ENCODE data around the gene KRT5. TPM values are rescaled to one million over a fixed set of nuclear protein-coding genes. Genes with fewer than 3 reads are reported as not detected.

KRT5 gene
- total and polyA plus RNA-seq, 9 donors, result 0.25 to 16.1 (median 1.4) TPM; not detected in 1

DNA sequence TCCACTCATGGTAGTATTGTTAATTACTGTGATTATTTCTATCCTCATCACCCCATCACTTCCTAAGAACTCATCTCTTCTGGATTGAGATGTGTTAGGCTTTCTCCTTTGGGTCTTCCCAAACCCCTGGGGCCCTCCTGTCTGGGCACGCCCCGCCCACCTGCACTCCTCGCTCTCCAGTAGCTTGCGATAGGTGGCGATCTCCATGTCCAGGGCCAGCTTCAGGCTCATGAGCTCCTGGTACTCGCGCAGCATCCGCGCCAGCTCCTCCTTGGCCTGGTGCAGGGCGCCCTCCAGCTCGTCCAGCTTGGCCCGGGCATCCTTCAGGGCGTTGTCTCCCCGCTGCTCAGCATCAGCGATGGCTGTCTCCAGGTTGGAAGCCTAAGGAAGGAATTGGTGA is 25.9 kb upstream of the KRT5 start:
- DNase-seq, result no peak
- no peaks in the 10 kb centered on the region for H3K4me1 ChIP-seq (ENCODE audit: insufficient read depth)
- no peak overlapping the region for H3K27ac ChIP-seq
- intact Hi-C loops (cut with DNase I), result no loop called here
- H3K36me3 ChIP-seq, result no peaks in the 10 kb centered on the region
- H3K9me3 ChIP-seq, result no peaks in the 10 kb centered on the region
- TF ChIP-seq POLR2A (IDR thresholded peaks at IDR 0.05) (no peak), EP300 (IDR thresholded peaks at IDR 0.05) (no peak)
- TF ChIP-seq, protein P1, sequence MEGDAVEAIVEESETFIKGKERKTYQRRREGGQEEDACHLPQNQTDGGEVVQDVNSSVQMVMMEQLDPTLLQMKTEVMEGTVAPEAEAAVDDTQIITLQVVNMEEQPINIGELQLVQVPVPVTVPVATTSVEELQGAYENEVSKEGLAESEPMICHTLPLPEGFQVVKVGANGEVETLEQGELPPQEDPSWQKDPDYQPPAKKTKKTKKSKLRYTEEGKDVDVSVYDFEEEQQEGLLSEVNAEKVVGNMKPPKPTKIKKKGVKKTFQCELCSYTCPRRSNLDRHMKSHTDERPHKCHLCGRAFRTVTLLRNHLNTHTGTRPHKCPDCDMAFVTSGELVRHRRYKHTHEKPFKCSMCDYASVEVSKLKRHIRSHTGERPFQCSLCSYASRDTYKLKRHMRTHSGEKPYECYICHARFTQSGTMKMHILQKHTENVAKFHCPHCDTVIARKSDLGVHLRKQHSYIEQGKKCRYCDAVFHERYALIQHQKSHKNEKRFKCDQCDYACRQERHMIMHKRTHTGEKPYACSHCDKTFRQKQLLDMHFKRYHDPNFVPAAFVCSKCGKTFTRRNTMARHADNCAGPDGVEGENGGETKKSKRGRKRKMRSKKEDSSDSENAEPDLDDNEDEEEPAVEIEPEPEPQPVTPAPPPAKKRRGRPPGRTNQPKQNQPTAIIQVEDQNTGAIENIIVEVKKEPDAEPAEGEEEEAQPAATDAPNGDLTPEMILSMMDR (IDR thresholded peaks at IDR 0.05), result no peak
- no peaks in the 10 kb centered on the region for H3K27me3 ChIP-seq
- H3K4me3 ChIP-seq, result no peak overlapping the region
- 83 to 88% (median 85%) methylated on average over 15 of the region's 15 CpGs for WGBS, 3 donors

GRCh38 chr12:52543985-52544883 is 24.0 kb upstream of the KRT5 start:
- no peaks in the 10 kb centered on the region for H3K27me3 ChIP-seq
- intact Hi-C loops (cut with DNase I), result no loop called here
- WGBS, 3 donors, result 69 to 75% (median 70%) methylated on average over 17 of the region's 17 CpGs
- no peak overlapping the region for H3K4me3 ChIP-seq
- no peak for DNase-seq
- H3K27ac ChIP-seq, result no peak overlapping the region
- H3K4me1 ChIP-seq (ENCODE audit: insufficient read depth), result no peaks in the 10 kb centered on the region
- H3K9me3 ChIP-seq, result no peaks in the 10 kb centered on the region
- TF ChIP-seq, protein P1 (IDR thresholded peaks at IDR 0.05), result no peak
- TF ChIP-seq EP300 (IDR thresholded peaks at IDR 0.05) (no peak), POLR2A (IDR thresholded peaks at IDR 0.05) (no peak)
- no peaks in the 10 kb centered on the region for H3K36me3 ChIP-seq

GRCh38 chr12:52542785-52543318 is 22.7 kb upstream of the KRT5 start:
- H3K27ac ChIP-seq, result no peak overlapping the region
- H3K9me3 ChIP-seq, result no peaks in the 10 kb centered on the region
- no peak for DNase-seq
- intact Hi-C loops (cut with DNase I), result no loop called here
- no peak overlapping the region for H3K4me3 ChIP-seq
- WGBS, 3 donors, result 60 to 65% (median 61%) methylated on average over 7 of the region's 7 CpGs
- no peaks in the 10 kb centered on the region for H3K4me1 ChIP-seq (ENCODE audit: insufficient read depth)
- H3K27me3 ChIP-seq, result no peaks in the 10 kb centered on the region
- no peak for TF ChIP-seq POLR2A (IDR thresholded peaks at IDR 0.05)
- TF ChIP-seq EP300 (IDR thresholded peaks at IDR 0.05), result no peak
- TF ChIP-seq, protein P1 (IDR thresholded peaks at IDR 0.05), result no peak
- no peaks in the 10 kb centered on the region for H3K36me3 ChIP-seq

DNA sequence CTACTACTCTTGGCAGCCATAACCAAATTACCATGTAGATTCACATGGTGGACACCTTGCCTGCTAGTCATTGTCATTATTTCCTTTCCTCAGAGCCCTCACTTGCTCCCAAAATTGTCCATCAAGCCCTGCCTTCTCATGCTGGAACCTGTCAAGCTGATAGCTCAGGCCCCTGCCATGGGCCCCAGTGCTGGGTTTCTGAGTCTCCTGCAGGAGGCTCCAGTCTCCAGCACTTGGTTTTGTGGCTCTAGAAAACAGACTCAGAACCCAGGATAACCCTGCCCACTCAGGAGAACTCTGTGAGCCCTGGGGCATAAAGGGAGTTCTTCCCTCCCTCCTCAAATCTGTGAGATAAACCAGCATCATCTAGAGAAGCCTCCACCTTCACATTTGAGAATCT is 22.0 kb upstream of the KRT5 start:
- intact Hi-C loops (cut with DNase I), result no loop called here

More for the DNA sequence above, 22.0 kb upstream of the KRT5 start:
- TF ChIP-seq EP300 (IDR thresholded peaks at IDR 0.05) (no peak), POLR2A (IDR thresholded peaks at IDR 0.05) (no peak)
- TF ChIP-seq, protein P1 (IDR thresholded peaks at IDR 0.05), result no peak
- H3K4me1 ChIP-seq (ENCODE audit: insufficient read depth), result no peaks in the 10 kb centered on the region
- no peak for DNase-seq
- H3K27me3 ChIP-seq, result no peaks in the 10 kb centered on the region
- H3K27ac ChIP-seq, result no peak overlapping the region
- H3K9me3 ChIP-seq, result no peaks in the 10 kb centered on the region
- H3K4me3 ChIP-seq, result no peak overlapping the region
- no peaks in the 10 kb centered on the region for H3K36me3 ChIP-seq

Data from ovary (tissue), 9 donors.